Mucosa of descending colon (tissue), 3 donors: ENCODE measurements around the gene MINAR1. TPM values are rescaled to one million over a fixed set of nuclear protein-coding genes. Genes with fewer than 3 reads are reported as not detected.
A peak's percentile ranks its signal among the peaks of the same experiment; 100 is the strongest.

ENCODE experiments used
- ATAC-seq: fragments of 200-7000 bp; cut with Tn5 transposase; one replicate; pipeline ENCODE4 v1.9.1; 2020; ENCODE audit warnings: mild to moderate bottlenecking, moderate library complexity
- DNase-seq, 3 donors: peaks; one replicate each; pipeline ENCODE4 v3.0.0-alpha.2; 2020
- H3K36me3 ChIP-seq: fragments of 200-600 bp; one replicate; pipeline ENCODE4 v1.8.0; 2021; ENCODE audit warnings: low read depth, mild to moderate bottlenecking
- H3K4me1 ChIP-seq: fragments of 200-600 bp; one replicate; pipeline ENCODE4 v1.8.0; 2021; ENCODE audit warnings: low read depth, mild to moderate bottlenecking
- H3K4me3 ChIP-seq: fragments of 200-600 bp; one replicate; pipeline ENCODE4 v1.8.0; 2021; ENCODE audit warnings: mild to moderate bottlenecking
- H3K9me3 ChIP-seq: fragments of 200-600 bp; one replicate; pipeline ENCODE4 v1.8.0; 2021; ENCODE audit warnings: mild to moderate bottlenecking
- CTCF ChIP-seq: fragments of 200-600 bp; IDR thresholded peaks from one replicate; pipeline ENCODE4 v1.8.0; 2022; ENCODE audit warnings: antibody characterized with exemption, mild to moderate bottlenecking
- intact Hi-C, 2 donors: fragments of 100-400 bp; cut with DNase I in 1 of 2; cut with micrococcal nuclease in 1 of 2; formaldehyde crosslinking; loops; one replicate each; pipeline versions ENCODE4 v1.11.0 to v1.11.1; 2022; cut with DNase I, micrococcal nuclease
- total RNA-seq, 3 donors: library from RNA; stranded (reverse); fragmentation: NEBNext Ultra II Directional in 2 of 3; extraction: Animal tissue kit (Norgen Biotek cat#: 25700) in 2 of 3; gene quantifications; one replicate each; pipeline versions ENCODE4 v1.2.1 to v1.2.4, GENCODE V29; 2021 to 2023
- donor health status: DM: no; HTN: no; CAD: no; lungs with moderate emphysema.
- donor health status: DM: no; HTN: no; CAD: no.
- donor health status: DM: no; HTN: yes; CAD: no.

MINAR1 gene
- total RNA-seq, 3 donors from 2014 or later, result 0.24 to 0.26 (median 0.25) TPM

GRCh38 chr15:79400650-79401049 lies 31.5 kb upstream of the MINAR1 start:
- ATAC-seq (no peak), DNase-seq (no peak)
- Histone ChIP-seq H3K4me3 (no peak overlapping the region), H3K36me3 (no peaks in the 10 kb centered on the region), H3K9me3 (no peaks in the 10 kb centered on the region), H3K4me1 (no peaks in the 10 kb centered on the region)
- no peak for TF ChIP-seq CTCF
- intact Hi-C loops, result no loop called here

- TF ChIP-seq CTCF, result no peak
- ATAC-seq, result no peak
Measured at GRCh38 chr15:79401301-79401700, 30.8 kb upstream of the MINAR1 start.

GRCh38 chr15:79402136-79402535 lies 30.0 kb upstream of the MINAR1 start:
- no peaks in the 10 kb centered on the region for H3K4me1 ChIP-seq
- intact Hi-C loops, result no loop called here
- no peaks in the 10 kb centered on the region for H3K36me3 ChIP-seq
- ATAC-seq, result no peak
- no peak for TF ChIP-seq CTCF
- no peak for DNase-seq
- no peaks in the 10 kb centered on the region for H3K9me3 ChIP-seq
- no peak overlapping the region for H3K4me3 ChIP-seq

More at GRCh38 chr15:79401301-79401700, 30.8 kb upstream of the MINAR1 start:
- Histone ChIP-seq H3K4me1 (no peaks in the 10 kb centered on the region), H3K36me3 (no peaks in the 10 kb centered on the region), H3K9me3 (no peaks in the 10 kb centered on the region), H3K4me3 (no peak overlapping the region)
- DNase-seq, result no peak
- intact Hi-C loops, result no loop called here

- no peaks in the 10 kb centered on the region for H3K9me3 ChIP-seq
- intact Hi-C loops, result no loop called here
- no peak overlapping the region for H3K4me3 ChIP-seq
- TF ChIP-seq CTCF, result no peak
- ATAC-seq (no peak), DNase-seq (no peak)
- H3K36me3 ChIP-seq, result no peaks in the 10 kb centered on the region
- H3K4me1 ChIP-seq, result no peaks in the 10 kb centered on the region
Measured at GRCh38 chr15:79403501-79403900, 28.6 kb upstream of the MINAR1 start.

GRCh38 chr15:79406210-79406609 lies 25.9 kb upstream of the MINAR1 start:
- TF ChIP-seq CTCF, result no peak
- DNase-seq (no peak), ATAC-seq (no peak)
- intact Hi-C loops, result no loop called here
- Histone ChIP-seq H3K4me1 (no peaks in the 10 kb centered on the region), H3K9me3 (no peaks in the 10 kb centered on the region), H3K36me3 (no peaks in the 10 kb centered on the region), H3K4me3 (no peak overlapping the region)

- ATAC-seq, result peak; percentile 45
- H3K4me3 ChIP-seq, result no peak overlapping the region
- DNase-seq, result no peak
- H3K9me3 ChIP-seq, result no peaks in the 10 kb centered on the region
- no peaks in the 10 kb centered on the region for H3K4me1 ChIP-seq
- no peaks in the 10 kb centered on the region for H3K36me3 ChIP-seq
- TF ChIP-seq CTCF, result no peak
- intact Hi-C loops, result no loop called here
Measured at GRCh38 chr15:79408041-79408440, 24.1 kb upstream of the MINAR1 start.
